Endothelial cell of umbilical vein (primary cell): Measurements from ENCODE around the gene EXOC6B. TPM values are rescaled to one million over a fixed set of nuclear protein-coding genes. Genes with fewer than 3 reads are reported as not detected.

Source experiments
- BruUV-seq: library from RNA; stranded (reverse); fragments of 400-500 nt; replicated peaks from 2 replicates; lab custom pipeline; 2021; lab: Mats Ljungman, UMichigan
- CTCF ChIA-PET: fragments of 300-600, 350-600 bp; sonication (Branson Sonifier 250); formaldehyde crosslinking; loops from one replicate; lab custom pipeline; 2021; ENCODE audit warnings: antibody characterized with exemption, inconsistent platforms; lab: Charles Lee
- POLR2A ChIA-PET: fragments of 300-600, 350-600 bp; sonication (Branson Sonifier 250); formaldehyde crosslinking; loops from one replicate; lab custom pipeline; 2021; ENCODE audit warnings: antibody characterized with exemption, inconsistent platforms; lab: Charles Lee
- DNase-seq: peaks from one replicate; pipeline ENCODE4 v3.0.0-alpha.2; 2011; ENCODE audit warnings: low read depth, low spot score
- FAIRE-seq: peaks from 2 replicates; lab custom pipeline; 2011; peaks lifted over from hg19 to GRCh38; lab: Jason Lieb, UNC
- H2AFZ ChIP-seq: 2 replicates; pipeline ENCODE4 v1.6.0; 2012; ENCODE audit warnings: low read depth, low read length, control low read depth, inconsistent platforms
- H3K27ac ChIP-seq: 2 replicates; pipeline ENCODE4 v1.5.1; 2011; ENCODE audit warnings: low read depth, mild to moderate bottlenecking, control low read depth, low read length, moderate library complexity; ENCODE audit not compliant: insufficient read depth
- H3K27me3 ChIP-seq, 2 experiments: 2 replicates each; pipeline versions ENCODE4 v1.6.0 to v1.6.1; 2011; ENCODE audit warnings: low read length in 2 of 2, mixed read lengths in 1 of 2; ENCODE audit not compliant: control insufficient read depth in 2 of 2, insufficient read depth in 2 of 2
- H3K36me3 ChIP-seq, 2 experiments: 2 replicates in 1 of 2; 3 replicates in 1 of 2; pipeline ENCODE4 v1.5.1; 2011; ENCODE audit warnings: low read length in 2 of 2, mild to moderate bottlenecking in 1 of 2, moderate library complexity in 1 of 2; ENCODE audit not compliant: control insufficient read depth in 2 of 2, insufficient read depth in 2 of 2; ENCODE audit errors: extremely low read depth in 1 of 2
- H3K4me1 ChIP-seq: 3 replicates; pipeline ENCODE4 v1.5.1; 2011; ENCODE audit warnings: mild to moderate bottlenecking, low read length; ENCODE audit not compliant: control insufficient read depth, insufficient read depth; ENCODE audit errors: extremely low read depth
- H3K4me2 ChIP-seq: 2 replicates; pipeline ENCODE4 v1.6.1; 2011; ENCODE audit warnings: low read length, control low read depth, mixed read lengths; ENCODE audit not compliant: insufficient read depth
- H3K4me3 ChIP-seq, 3 experiments: fragments of 200-600 bp in 1 of 3; sonication (generic), shearing (Covaris generic) in 1 of 3; replicated peaks in 1 of 3; 2 replicates each; pipeline ENCODE4 v1.5.1; 2011 to 2016; ENCODE audit warnings: control low read depth in 3 of 3, low read length in 3 of 3, mild to moderate bottlenecking in 2 of 3, inconsistent platforms in 1 of 3, low read depth in 1 of 3, moderate library complexity in 1 of 3; ENCODE audit not compliant: insufficient read depth in 1 of 3
- H3K79me2 ChIP-seq: 2 replicates; pipeline ENCODE4 v1.6.0; 2012; ENCODE audit warnings: low read length, inconsistent platforms; ENCODE audit not compliant: control insufficient read depth, insufficient read depth
- H3K9ac ChIP-seq: replicated peaks from 2 replicates; pipeline ENCODE3; 2011; ENCODE audit warnings: low read length, control low read depth; ENCODE audit not compliant: insufficient read depth; ENCODE audit errors: extremely low read depth
- H3K9me1 ChIP-seq: replicated peaks from 3 replicates; pipeline ENCODE4 v1.6.0; 2011; ENCODE audit warnings: mild to moderate bottlenecking, low read length; ENCODE audit not compliant: control insufficient read depth, insufficient read depth; ENCODE audit errors: extremely low read depth
- H3K9me3 ChIP-seq: replicated peaks from 2 replicates; pipeline ENCODE4 v1.5.1; 2012; ENCODE audit warnings: low read length, inconsistent platforms; ENCODE audit not compliant: control insufficient read depth, insufficient read depth
- H4K20me1 ChIP-seq: replicated peaks from 2 replicates; pipeline ENCODE3; 2011; ENCODE audit warnings: mild to moderate bottlenecking, low read length; ENCODE audit not compliant: control insufficient read depth, insufficient read depth; ENCODE audit errors: extremely low read depth
- CTCF ChIP-seq, 2 donors: IDR thresholded peaks; 1 replicate in 1 of 2; 2 replicates in 1 of 2; pipeline ENCODE4 v1.5.1; 2011; ENCODE audit warnings: low read length in 2 of 2, mild to moderate bottlenecking in 2 of 2, moderate library complexity in 2 of 2, control low read depth in 1 of 2, inconsistent platforms in 1 of 2, low read depth in 1 of 2; ENCODE audit not compliant: insufficient read depth in 1 of 2; ENCODE audit errors: extremely low read depth in 1 of 2
- EZH2 ChIP-seq: IDR thresholded peaks from 2 replicates; pipeline ENCODE4 v1.6.1; 2012; ENCODE audit warnings: borderline replicate concordance, low read depth, mild to moderate bottlenecking, moderate library complexity, low read length, inconsistent platforms; ENCODE audit not compliant: severe bottlenecking
- FOS ChIP-seq: IDR thresholded peaks from 2 replicates; pipeline ENCODE4 v1.6.1; 2011; ENCODE audit warnings: mild to moderate bottlenecking, low read length, moderate library complexity, borderline replicate concordance; ENCODE audit not compliant: insufficient read depth
- GATA2 ChIP-seq: IDR thresholded peaks from 2 replicates; pipeline ENCODE4 v1.7.0; 2011; ENCODE audit warnings: low read depth, mild to moderate bottlenecking, moderate library complexity, mixed read lengths, low read length; ENCODE audit not compliant: insufficient read length, insufficient read depth
- JUN ChIP-seq: IDR thresholded peaks from 2 replicates; pipeline ENCODE4 v1.6.1; 2011; ENCODE audit warnings: borderline replicate concordance, low read depth; ENCODE audit not compliant: insufficient read length, insufficient read depth
- MAX ChIP-seq: IDR thresholded peaks from 2 replicates; pipeline ENCODE4 v1.6.1; 2011; ENCODE audit not compliant: insufficient read depth, insufficient read length
- MYC ChIP-seq: IDR thresholded peaks from one replicate; pipeline ENCODE4 v1.6.1; 2011; ENCODE audit warnings: mild to moderate bottlenecking, low read depth, low read length
- POLR2A ChIP-seq: IDR thresholded peaks from 2 replicates; pipeline ENCODE4 v1.6.1; 2012; ENCODE audit warnings: low read depth, mild to moderate bottlenecking, control low read depth, low read length
- POLR2AphosphoS5 ChIP-seq: IDR thresholded peaks from 2 replicates; pipeline ENCODE4 v1.6.1; 2012; ENCODE audit warnings: low read depth, mild to moderate bottlenecking, control low read depth, low read length, moderate library complexity; ENCODE audit not compliant: insufficient read depth
- dilution Hi-C: fragments of 300-500 bp; cut with MboI; formaldehyde crosslinking; loops from one replicate; pipeline ENCODE4 v1.15.0; 2019; ENCODE audit warnings: low sequenced_read_pairs; ENCODE audit not compliant: extremely low pct_ligation_motif_present
- intact Hi-C: fragments of 100-400 bp; cut with micrococcal nuclease; formaldehyde crosslinking; loops from one replicate; pipeline ENCODE4 v1.10.0; 2022
- polyA plus RNA-seq, 4 experiments: library from polyadenylated mRNA; depleted of rRNA in 3 of 4; stranded (reverse) in 3 of 4; unstranded in 1 of 4; fragments of >200 nt; gene quantifications; 2 replicates each; pipeline versions ENCODE4 v1.2.1 to v1.2.3, GENCODE V29; 2011 to 2012; ENCODE audit warnings: missing spikeins in 1 of 4
- total RNA-seq: library from RNA; stranded (reverse); gene quantifications from 2 replicates; pipeline ENCODE4 v1.2.3, GENCODE V29; 2021

The EXOC6B gene
- total and polyA plus RNA-seq, 2 donors (not counting 3 experiments of a cell fraction or from before 2014, with no cell fraction given) = 10.8 to 34.8 TPM

GRCh38 chr2:72142570-72143440 lies 683.0 kb downstream of the EXOC6B start:
- ChIA-PET CTCF (interaction anchor here (1.0 kb wide), 1 partner anchor 219 kb away, joined by 4 read pairs; no protein-coding TSS in a partner anchor), POLR2A (no interaction called here)
- no peaks in the 10 kb centered on the region for H3K36me3 ChIP-seq
- H4K20me1 ChIP-seq = no peaks in the 10 kb centered on the region
- H2AFZ ChIP-seq = no peak overlapping the region
- dilution Hi-C loops = no loop called here
- intact Hi-C loops = no loop called here
- H3K27me3 ChIP-seq = peaks cover 34 to 52% of the 10 kb centered on the region in 2 experiments
- DNase-seq (peak; percentile 28), FAIRE-seq (no peak)
- no peak overlapping the region for H3K27ac ChIP-seq
- no TSS peak for BruUV-seq
- H3K9ac ChIP-seq = no peak overlapping the region
- H3K4me2 ChIP-seq = no peak overlapping the region
- no peaks in the 10 kb centered on the region for H3K79me2 ChIP-seq
- H3K9me1 ChIP-seq = no peaks in the 10 kb centered on the region
- H3K4me1 ChIP-seq = peaks cover 14% of the 10 kb centered on the region
- TF ChIP-seq CTCF (IDR thresholded peaks at IDR 0.05; ENCODE audit: extremely low read depth in 1 of 2, insufficient read depth in 1 of 2, low read depth in 1 of 2, low read length in 2 of 2) (no peak), FOS (no peak), GATA2 (no peak), EZH2 (no peak), JUN (no peak), MYC (no peak), MAX (no peak), POLR2A (no peak), POLR2AphosphoS5 (no peak)
- peak overlapping the region in 1 of 3 experiments; percentile 19 for H3K4me3 ChIP-seq
- no peaks in the 10 kb centered on the region for H3K9me3 ChIP-seq
